HL-60 (cell line): ENCODE measurements around the gene CNTNAP2.
A peak's percentile ranks its signal among the peaks of the same experiment; 100 is the strongest.

Experiments
- DNase-seq, 2 experiments: peaks; one replicate each; pipeline ENCODE4 v3.0.0-alpha.2; 2010 to 2020; ENCODE audit warnings: low read depth in 1 of 2, low spot score in 1 of 2
- H3K27ac ChIP-seq: fragments of 250-450 bp; sonication (Bioruptor Pico); replicated peaks from 2 replicates; pipeline ENCODE4 v1.5.1; 2020; ENCODE audit warnings: mild to moderate bottlenecking, moderate library complexity
- H3K27me3 ChIP-seq: fragments of 250-450 bp; sonication (Bioruptor Pico); 2 replicates; pipeline ENCODE4 v1.5.1; 2021; ENCODE audit warnings: mild to moderate bottlenecking, moderate library complexity; ENCODE audit not compliant: insufficient read depth, poor library complexity, severe bottlenecking
- H3K4me3 ChIP-seq: replicated peaks from 2 replicates; pipeline ENCODE4 v1.5.1; 2011; ENCODE audit warnings: mild to moderate bottlenecking, control low read depth, low read length; ENCODE audit not compliant: insufficient read depth
- CTCF ChIP-seq: IDR thresholded peaks from one replicate; pipeline ENCODE4 v1.5.1; 2011; ENCODE audit warnings: low read length, control low read depth, inconsistent platforms; ENCODE audit not compliant: insufficient read depth
- GABPA ChIP-seq: IDR thresholded peaks from 2 replicates; pipeline ENCODE4 v1.6.1; 2012; ENCODE audit warnings: low read depth
- POLR2AphosphoS5 ChIP-seq: IDR thresholded peaks from 2 replicates; pipeline ENCODE4 v1.6.1; 2012; ENCODE audit warnings: low read depth
- REST ChIP-seq: IDR thresholded peaks from 2 replicates; pipeline ENCODE4 v1.6.1; 2012; ENCODE audit warnings: low read depth; ENCODE audit not compliant: insufficient replicate concordance
- SPI1 ChIP-seq: IDR thresholded peaks from 2 replicates; pipeline ENCODE4 v1.6.1; 2012; ENCODE audit warnings: low read depth, mild to moderate bottlenecking, borderline replicate concordance

CNTNAP2 gene

GRCh38 chr7:148083448-148083847 is 1966.8 kb downstream of the CNTNAP2 start:
- DNase-seq = no peak
- Histone ChIP-seq H3K27me3 (no peaks in the 10 kb centered on the region), H3K27ac (no peak overlapping the region)

GRCh38 chr7:148084138-148084537 is 1967.5 kb downstream of the CNTNAP2 start:
- no peak overlapping the region for H3K4me3 ChIP-seq
- no peaks in the 10 kb centered on the region for H3K27me3 ChIP-seq
- TF ChIP-seq CTCF (peak; percentile 42), POLR2AphosphoS5 (no peak)
- DNase-seq = peak in 1 of 2 experiments; percentile 45
- no peak overlapping the region for H3K27ac ChIP-seq

More at GRCh38 chr7:148083448-148083847, 1966.8 kb downstream of the CNTNAP2 start:
- TF ChIP-seq POLR2AphosphoS5 (no peak), CTCF (no peak), GABPA (no peak), REST (no peak), SPI1 (no peak)
- H3K4me3 ChIP-seq = no peak overlapping the region

- peaks cover 4% of the 10 kb centered on the region for H3K27me3 ChIP-seq
- H3K4me3 ChIP-seq = no peak overlapping the region
- no peak overlapping the region for H3K27ac ChIP-seq
- TF ChIP-seq GABPA = no peak
- no peak for TF ChIP-seq POLR2AphosphoS5
- no peak for TF ChIP-seq SPI1
- DNase-seq = no peak
Measured at GRCh38 chr7:148091882-148092281, 1975.3 kb downstream of the CNTNAP2 start.

GRCh38 chr7:148093375-148094166 is 1977.0 kb downstream of the CNTNAP2 start:
- no peak overlapping the region for H3K4me3 ChIP-seq
- no peak for DNase-seq
- peaks cover 4% of the 10 kb centered on the region for H3K27me3 ChIP-seq
- TF ChIP-seq GABPA (no peak), POLR2AphosphoS5 (no peak), CTCF (no peak), SPI1 (no peak), REST (no peak)
- H3K27ac ChIP-seq = no peak overlapping the region
